NOMO-1 treated with dmso at 0.1 percent for 144 hours (cell line): ENCODE results near the gene SLC34A1.
"Not testable (repeated sequence)": the region's sequence is repeated elsewhere in the genome, so short reads cannot be mapped to it uniquely, and the experiment has no call there.

Experiments
- DNase-seq: peaks from one replicate; lab custom pipeline; 2025; ENCODE audit not compliant: unreplicated experiment; lab: John Stamatoyannopoulos, UW

Gene SLC34A1

DNA sequence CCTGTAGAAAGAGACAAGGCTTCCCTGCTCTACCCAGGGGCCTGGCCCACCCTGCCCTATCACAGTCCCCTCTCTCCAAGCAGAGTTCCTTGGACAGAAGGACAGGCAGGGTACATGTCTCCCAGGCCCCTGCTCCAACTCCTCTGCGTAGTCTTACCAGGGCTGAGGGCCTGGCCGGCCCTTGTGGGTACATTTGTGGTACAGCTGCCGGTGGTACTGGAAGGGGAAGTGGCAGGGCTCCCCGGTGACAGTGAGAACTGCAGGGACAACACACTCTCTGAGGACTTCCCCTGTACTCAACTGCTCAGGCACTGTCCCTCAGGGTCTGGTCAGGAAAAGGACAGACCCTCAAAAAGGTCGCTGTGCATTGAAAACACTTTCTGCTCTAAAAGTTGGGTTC lies 21.6 kb downstream of the SLC34A1 start:
- DNase-seq, result peak; percentile 64

DNA sequence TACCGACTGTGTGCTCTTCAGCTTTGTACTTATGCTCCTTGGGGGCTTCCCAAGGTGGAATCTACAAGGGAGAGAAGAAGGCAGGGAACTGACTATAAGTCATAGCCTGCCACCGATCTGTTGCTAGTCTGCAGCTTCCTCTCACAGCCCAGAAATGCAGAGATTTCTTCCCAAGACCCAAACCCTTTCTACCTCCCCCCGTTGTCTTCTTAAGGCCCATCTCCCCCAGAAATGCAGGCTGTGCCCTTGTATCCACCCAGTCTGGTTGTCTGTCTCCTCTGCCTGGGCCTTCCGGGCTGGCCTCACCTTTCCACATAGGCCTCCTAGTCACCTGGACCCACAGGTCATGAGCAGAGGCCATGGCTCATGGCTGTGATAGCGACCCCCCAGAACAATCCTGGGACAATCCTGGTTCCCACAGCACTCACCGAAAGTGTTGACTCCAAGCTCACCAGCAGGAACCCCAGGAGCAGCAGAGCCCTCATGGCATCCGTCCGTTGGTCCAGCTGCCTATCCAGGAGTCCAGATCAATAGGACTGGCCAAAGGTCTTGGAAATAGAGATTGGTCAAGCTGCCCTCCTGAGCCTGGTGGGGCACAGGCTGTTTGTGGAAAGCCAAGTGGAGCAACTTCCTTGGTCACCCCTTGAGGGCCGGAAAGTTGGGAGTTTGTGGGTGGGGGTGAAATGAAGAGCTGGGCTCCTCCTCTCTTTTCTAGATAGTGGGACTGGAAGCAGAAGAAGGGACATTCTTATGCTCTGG lies 25.0 kb downstream of the SLC34A1 start, which contains the start of gene F12:
F12 (minus strand) TSS at position 522 of the 759 bp plus-strand sequence; CDS start at position 485, 37 bp downstream.
- DNase-seq, result no peak

DNA sequence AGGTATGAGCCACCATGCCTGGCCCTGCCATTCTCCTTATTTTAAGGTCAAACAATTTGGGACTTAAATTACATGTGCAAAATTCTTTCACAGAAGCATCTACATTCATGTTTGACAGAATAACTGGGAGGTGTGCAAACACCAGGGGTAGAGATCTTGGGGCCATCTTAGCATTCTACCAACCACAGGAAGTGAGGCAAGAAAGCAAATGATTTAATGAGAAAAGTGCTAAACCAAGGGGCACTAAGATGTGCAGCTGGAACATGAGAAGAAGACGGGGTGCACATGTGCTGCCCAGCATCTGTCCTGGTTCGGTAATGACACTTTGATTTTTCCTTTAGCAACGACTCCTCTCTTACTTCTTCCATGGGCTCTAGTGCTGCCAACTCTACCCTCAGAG lies 26.3 kb downstream of the SLC34A1 start:
- DNase-seq, result peak; percentile 15

DNA sequence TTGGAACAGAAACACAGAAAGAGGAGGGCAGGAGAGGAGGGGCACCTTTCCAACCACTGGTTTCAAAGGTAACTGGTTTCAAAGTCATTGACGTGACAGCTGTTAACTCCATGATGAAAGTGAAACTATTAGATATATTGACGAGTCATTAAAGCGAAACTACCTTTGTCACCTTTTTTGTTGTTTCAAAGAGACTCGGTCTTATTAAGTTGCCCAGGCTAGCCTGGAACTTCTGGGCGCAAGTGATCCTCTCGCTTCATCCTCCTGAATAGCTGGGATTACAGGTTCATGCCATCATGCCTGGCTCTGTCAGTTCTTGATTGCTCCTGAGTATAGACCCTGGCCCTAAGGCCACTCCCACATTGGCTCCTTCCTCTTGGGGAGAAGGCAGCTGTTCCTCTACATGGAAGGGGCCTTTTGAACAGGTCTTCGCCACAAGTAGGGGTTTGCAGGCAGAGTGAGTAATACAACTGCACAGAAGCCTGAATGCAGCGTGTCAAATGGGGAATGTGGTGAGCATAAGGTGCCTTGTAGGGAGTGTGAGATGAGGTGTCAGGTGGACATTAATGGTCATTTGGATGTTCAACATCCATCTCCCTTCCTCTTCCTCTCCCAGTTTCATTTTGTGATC lies 28.5 kb downstream of the SLC34A1 start:
- no peak for DNase-seq

DNA sequence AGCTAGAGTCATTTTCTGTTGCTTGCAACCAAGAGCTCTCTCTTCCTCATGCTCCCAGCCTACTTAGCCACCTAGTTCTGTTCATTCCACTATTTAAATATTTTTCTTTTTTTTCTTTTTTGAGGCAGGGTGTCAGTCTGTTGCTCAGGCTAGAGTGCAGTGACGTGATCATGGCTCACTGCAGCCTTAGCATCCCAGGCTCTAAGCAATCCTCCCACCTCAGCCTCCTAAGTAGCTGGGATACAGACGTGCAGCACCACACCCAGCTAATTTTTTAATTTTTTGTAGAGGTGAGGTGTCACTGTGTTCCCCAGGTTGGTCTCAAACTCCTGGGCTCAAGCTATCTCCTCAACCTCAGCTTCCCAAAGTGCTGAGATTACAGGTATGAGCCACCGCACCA lies 30.2 kb downstream of the SLC34A1 start:
- DNase-seq, result no peak

DNA sequence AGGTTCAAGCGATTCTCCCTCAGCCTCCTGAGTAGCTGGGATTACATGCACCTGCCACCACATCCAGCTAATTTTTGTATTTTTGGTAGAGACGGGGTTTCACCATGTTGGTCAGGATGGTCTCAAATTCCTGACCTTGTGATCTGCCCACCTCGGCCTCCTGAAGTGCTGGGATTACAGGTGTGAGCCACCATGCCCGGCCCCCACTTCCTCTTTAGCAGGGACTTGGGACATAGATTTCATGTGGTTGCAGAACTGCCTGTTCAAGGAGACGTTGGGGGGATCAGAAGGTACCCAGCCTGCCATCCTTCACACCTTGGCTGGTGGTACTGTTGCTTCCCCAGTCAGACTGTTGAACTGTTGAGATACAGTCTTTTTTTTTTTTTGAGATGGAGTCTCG lies 32.8 kb downstream of the SLC34A1 start:
- not testable (repeated sequence) for DNase-seq

DNA sequence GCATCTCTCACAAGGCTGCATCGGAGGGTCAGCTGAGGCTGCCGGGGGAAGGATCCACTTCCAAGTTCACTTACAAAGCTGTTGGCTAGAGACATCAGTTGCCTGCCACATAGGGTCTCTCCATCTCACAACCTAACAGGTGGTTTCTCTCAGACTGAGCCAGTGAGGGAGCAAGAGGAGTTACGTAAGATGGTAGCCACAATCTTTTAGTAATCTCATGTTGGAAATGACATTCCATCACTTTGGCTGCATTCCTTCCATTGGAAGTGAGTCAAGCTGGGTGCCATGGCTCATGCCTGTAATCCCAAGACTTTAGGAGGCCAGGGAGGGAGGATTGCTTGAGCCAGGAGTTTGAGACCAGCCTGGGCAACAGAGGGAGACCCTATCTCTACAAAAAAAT lies 34.8 kb downstream of the SLC34A1 start:
- DNase-seq, result no peak

DNA sequence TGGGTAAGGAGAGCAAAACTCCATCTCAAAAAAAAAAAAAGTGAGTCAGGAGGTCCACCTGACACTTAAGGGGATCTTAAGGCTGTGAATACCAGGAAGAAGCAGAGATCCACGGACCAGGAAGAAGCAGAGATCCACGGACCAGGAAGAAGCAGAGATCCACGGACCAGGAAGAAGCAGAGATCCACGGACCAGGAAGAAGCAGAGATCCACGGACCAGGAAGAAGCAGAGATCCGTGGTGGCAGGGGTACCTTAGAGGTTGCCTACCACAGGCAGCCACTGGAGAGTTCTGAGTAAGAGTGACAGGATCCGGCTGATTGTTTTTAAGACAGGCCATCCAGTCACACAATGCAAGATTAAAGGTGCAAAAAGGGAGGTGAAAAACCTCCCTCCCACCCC lies 36.2 kb downstream of the SLC34A1 start:
- DNase-seq, result not testable (repeated sequence)

DNA sequence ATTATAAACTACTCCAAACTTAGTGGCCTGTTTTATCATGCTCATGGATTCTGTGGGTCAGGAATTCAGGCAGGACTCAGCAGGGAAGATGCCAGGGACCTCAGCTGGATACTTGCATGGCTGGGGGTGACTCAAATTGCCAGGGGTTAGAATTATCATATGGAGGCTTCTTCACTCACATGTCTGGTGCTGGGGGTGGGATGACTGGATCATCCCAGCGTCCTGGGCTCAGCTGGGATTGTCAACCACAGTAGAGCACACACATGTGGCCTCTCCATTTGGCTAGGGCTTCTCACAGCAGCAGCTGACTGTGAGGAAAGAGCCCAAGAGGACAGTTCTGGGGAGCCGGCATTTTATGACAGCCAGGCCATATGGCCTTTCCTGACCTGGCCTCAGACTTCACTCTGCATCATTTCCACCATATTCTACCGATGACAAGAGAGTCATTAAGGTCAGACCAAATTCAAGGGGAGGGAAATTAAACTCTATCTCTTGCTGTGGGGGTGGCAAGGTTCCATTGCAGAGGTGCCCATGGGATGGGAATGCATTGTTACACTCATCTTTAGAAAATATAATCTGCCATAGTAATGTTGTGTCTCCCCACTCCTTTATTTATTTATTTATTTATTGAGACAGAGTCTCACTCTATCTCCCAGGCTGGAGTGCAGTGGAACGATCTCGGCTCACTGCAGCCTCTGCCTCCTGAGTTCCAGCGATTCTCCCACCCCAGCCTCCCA lies 37.0 kb downstream of the SLC34A1 start:
- DNase-seq, result no peak

DNA sequence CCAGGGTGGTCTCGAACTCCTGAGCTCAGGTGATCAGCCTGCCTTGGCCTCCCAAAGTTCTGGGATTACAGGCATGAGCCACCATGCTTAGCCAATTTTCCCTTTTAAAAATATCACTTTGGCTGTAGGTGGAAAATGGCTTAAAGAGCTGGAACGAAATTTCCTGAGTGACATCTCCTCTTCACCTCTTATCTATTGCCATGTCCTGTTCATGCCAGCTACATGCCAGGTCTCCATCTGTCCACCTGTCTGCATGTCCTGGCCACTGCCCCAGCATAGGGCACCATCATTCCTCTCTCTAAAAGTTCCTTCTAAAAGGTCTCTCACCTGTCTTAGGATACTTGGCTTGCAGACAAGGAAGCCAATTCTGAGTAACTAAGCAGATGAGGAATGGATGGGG lies 39.4 kb downstream of the SLC34A1 start:
- DNase-seq, result no peak

DNA sequence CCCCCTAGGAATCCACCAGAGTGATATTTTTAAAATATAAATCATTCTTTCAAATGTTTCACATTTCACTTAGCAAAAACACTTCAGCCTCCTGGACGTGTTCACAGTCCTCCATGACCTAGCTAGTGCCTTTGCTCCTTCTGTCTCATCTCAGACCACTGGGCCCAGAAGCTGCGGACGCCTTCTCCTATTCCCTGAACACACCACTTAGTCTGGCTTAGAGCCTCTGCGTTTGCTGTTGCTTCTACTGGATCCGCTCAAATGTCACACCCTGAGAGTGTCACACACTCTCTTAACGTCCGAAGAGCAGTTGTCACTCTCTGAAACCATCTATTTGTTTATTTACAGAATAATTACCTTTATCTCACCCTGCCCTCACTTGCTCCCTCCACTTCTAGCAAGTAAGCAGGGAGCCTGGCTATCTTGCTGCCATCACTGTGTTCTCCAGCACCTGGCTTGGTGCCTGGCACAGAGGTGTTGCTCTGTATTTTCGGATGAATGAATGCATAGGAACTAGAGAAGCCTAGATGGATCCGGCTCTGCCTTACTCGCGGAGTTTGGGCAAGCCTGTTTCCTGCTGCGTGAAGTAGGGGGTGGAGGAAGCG lies 41.1 kb downstream of the SLC34A1 start:
- no peak for DNase-seq

DNA sequence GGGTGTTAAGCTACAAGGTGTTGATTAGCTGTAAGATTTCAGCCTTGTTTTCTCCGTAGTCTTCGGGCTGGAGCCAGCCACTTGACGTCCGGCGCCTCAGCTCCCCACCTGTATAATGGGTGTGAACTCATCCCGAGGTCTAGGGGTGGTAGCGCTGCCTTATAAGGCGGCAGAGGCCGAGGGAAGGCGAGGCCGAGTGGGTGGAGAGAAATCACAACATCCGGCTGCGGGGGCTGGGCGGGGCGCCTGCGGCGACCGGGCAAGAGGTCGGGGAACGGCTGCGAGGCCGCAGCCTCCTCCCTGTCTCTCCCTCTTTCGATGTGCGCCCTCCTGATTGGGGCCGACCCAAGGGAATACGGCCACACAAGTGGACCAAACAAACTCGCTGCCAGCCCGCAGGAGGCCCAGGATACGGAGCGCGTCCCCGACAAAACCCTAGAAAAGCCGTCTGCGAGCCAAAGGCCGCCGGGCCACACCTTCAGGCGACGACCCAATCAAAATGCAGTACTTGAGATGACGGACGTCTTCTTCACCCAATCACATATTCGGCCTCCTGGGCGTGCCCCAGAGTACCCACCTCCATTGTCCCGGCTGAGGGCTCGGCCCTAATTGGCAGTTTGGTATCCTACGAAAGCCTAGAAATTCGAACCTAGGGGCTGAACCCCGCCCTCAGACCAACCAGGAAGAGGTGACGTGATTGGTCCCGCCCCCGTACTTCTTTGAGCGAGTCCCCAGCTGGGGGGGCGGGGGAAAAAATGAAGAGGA lies 41.7 kb downstream of the SLC34A1 start:
- peak; percentile 99 for DNase-seq

DNA sequence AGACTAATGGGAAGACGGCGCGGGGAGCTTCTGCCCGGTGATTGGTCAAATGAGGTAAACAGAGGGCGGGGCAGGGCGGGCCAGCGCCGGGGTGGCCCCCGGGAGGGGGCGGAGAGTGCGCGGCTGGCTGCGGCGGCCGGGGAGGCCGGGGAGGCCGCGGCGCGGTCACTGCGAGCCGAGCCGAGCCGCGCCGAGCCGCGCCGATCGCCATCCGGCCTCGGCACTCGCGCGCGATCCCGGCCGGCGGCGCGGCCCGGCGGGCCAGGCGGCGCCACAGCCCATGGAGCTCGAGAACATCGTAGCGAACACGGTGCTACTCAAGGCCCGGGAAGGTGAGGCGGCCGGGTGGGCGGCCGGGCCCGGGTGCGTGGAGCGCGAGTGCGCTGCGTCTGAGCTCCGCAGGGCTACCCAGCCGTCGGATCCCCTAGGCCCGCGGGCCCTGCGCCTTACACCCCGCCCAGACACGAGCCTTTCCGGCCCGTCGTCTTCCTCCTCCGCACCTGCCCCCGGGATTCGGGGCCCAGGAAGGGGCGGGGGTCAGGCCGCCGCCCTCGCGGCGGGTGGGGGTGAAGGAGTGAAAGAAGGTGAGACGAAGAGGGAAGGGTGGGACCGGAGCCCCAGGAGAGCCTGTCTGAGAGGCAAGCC lies 42.5 kb downstream of the SLC34A1 start, which contains the start of gene GRK6:
GRK6 (plus strand) TSS at position 111 of the 645 bp plus-strand sequence; CDS start at position 281, 170 bp downstream.
- no peak for DNase-seq

DNA sequence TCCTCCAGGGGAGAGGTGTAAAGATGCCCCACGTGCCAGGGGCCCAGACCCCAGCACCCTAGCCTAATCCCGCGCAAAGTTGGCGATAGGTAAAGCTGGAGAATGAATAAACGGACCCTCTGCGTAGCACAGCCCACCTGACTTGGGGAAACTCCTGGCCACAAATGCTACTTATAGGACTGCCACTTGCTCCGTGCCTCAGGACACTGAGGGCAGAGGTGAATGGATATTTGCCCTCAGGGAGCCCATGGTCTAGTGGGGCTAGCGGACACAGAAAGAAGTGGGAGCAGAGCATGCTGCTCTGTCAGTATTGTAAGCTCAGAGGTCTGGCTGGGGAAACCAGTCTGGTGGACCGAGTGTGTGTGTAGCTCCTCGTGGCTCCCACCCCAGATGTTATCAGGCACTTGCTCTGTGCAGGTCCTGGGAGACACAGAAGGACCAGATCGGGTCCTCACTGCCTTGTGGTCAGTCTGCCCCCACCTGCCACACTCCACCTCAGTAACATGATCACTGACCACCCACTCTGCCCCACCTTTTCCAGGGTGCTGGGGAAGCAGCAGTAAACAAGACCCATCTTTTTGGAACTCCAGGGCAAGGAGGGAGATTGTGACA lies 43.1 kb downstream of the SLC34A1 start:
- DNase-seq, result no peak

DNA sequence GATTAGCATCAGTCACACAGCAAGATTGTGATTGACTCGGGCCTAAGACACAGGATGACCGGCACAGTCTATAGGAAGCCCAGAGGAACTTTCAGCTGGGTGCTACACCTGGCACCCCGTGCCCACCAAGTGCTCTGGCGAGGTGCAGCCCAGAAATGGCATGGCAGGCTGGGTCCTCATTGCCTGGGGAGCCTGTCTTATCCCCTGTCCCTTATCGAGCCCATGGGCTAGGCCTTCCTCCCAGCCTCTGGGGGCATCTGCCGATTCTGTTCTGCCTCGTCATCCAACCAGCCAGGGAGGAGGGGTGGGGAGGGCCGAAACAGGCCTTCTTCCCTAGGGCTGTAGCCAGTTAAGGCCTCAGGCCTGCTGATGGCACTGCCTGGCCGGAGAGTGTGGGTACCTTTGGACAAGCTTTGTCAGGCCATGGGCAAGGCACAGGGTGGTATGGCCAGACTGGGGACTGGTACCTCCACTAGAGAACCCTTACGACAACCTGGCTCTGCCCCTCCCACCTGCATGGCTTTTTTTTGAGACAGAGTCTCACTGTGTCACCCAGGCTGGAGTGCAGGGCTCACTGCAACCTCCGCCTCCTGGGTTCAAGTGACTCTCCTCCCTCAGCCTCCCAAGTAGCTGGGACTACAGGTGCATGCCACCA lies 43.8 kb downstream of the SLC34A1 start:
- peak; percentile 44 for DNase-seq

DNA sequence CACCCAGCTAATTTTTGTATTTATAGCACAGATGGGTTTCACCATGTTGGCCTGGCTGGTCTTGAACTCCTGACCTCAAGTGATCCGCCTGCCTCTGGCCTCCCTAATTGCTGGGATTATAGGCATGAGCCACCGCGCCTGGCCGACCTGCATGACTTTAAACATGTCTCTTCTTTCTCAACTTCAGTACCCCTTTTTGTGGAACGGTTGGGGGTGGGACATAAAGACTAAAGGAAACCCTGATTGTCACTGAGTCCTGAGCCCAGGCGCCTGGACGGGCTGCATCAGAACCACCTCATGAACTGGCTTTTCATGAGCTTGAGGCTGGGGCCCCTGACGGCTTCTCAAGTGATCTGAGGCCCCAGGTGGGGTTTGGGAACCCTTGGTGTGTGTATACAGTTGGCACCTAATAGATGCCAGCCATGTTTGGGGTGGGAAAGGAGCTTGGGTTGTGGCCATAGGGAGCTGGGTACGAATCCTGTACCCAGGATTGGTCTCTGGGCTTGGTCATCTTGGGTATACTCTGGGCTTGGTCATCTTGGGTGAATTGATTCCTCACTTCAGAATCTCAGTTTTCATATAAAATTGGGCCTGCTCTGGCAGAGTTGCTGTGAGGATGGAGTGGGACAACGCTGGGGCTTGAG lies 44.5 kb downstream of the SLC34A1 start:
- no peak for DNase-seq

DNA sequence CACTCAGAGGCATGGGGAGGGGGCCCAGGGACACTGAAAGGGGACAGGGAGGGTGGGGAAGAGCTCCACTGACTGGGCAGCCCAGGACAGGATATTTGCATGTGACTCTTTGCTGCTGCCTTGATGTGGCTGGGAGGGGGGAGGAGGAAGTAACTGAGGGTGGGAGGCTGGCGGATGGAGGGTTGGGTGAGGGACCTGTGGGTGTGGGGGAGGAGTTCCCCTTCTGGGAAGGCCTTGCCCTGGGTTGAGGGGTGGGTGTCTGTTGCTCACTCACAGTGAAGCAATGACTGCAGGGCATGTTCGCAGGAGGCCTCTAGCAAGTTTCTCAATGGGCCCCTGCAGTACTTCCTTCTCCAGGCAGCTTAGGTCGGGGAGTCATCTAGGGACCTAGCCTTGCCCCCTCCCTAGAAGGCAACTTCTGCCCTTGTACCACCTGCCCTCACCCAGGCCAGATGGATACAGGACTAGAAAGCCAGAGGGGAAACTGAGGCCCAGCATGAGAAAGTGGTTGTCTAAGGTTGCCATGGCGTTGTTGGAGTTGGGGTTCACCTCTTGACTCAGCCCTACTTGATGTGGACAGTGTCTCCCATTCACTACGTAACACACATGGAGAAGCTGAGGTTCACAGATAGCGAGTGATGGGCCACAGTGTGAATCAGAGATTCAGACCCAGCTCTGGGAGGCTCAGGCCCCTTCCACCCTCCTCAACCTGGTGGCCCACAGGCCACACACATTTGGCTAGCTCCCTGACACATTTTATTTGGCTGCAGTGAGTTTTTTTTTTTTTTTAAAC lies 45.2 kb downstream of the SLC34A1 start:
- DNase-seq, result peak; percentile 99
